ENCODE data around the gene DHRS7C. TPM values are rescaled to one million over a fixed set of nuclear protein-coding genes. Genes with fewer than 3 reads are reported as not detected.
A peak's percentile ranks its signal among the peaks of the same experiment; 100 is the strongest.

Gene DHRS7C
- total RNA-seq, 1 experiment from 2014 or later, result not detected

DNA sequence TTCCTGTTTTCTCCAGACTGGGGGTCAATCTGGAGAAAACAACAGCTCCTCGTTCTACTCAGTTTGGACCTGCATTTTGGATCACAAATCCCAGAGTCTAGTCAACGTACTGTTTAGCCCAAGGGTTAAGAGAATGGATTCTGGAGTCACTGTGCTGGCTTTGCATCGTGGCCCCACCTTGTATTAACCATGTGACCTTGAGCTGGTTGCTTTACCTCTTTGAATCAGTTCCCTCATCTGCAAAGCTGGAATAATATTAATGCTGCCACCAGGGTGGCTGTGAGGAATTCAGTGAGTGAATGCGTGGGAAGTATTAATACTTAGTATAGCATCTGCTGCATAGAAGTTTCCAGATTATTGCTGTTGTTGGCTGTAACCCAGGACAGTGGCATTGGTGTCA lies 11.3 kb upstream of the DHRS7C start:
- intact Hi-C loops (cut with micrococcal nuclease), result no loop called here
- BruUV-seq (replicated peaks), result TSS peak; percentile 52

DNA sequence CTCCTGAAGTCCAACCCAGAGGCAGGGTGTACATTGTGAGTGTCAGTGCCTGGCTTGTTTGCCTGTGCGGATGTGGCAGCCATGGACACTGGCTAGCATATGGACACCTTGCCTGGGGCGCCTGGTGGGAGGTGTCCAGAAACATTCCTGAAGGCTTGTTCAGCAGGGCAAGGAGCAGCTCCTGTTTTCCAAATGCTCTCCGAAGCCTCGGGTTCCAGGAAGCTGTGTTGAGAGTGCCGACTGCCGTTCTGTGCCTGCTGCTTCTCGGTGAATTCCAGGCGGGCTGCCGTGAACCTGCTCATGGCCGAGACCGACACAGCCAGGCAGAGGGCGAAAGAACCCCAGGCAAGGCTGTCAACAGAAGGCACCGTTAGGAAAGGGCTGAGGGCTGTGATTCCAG lies 10.9 kb upstream of the DHRS7C start:
- Mint-ChIP-seq H3K4me3 (ENCODE audit: unreplicated experiment) (peak overlapping the region; percentile 49), H3K27me3 (ENCODE audit: insufficient read depth, unreplicated experiment) (no peaks in the 10 kb centered on the region), H3K4me1 (ENCODE audit: insufficient read depth, unreplicated experiment) (no peaks in the 10 kb centered on the region), H3K27ac (ENCODE audit: low read depth, unreplicated experiment) (peak overlapping the region; percentile 85), H3K36me3 (ENCODE audit: insufficient read depth, unreplicated experiment) (no peaks in the 10 kb centered on the region), H3K9me3 (ENCODE audit: unreplicated experiment) (peaks cover 8% of the 10 kb centered on the region)
- TF ChIP-seq, protein P1, sequence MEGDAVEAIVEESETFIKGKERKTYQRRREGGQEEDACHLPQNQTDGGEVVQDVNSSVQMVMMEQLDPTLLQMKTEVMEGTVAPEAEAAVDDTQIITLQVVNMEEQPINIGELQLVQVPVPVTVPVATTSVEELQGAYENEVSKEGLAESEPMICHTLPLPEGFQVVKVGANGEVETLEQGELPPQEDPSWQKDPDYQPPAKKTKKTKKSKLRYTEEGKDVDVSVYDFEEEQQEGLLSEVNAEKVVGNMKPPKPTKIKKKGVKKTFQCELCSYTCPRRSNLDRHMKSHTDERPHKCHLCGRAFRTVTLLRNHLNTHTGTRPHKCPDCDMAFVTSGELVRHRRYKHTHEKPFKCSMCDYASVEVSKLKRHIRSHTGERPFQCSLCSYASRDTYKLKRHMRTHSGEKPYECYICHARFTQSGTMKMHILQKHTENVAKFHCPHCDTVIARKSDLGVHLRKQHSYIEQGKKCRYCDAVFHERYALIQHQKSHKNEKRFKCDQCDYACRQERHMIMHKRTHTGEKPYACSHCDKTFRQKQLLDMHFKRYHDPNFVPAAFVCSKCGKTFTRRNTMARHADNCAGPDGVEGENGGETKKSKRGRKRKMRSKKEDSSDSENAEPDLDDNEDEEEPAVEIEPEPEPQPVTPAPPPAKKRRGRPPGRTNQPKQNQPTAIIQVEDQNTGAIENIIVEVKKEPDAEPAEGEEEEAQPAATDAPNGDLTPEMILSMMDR (IDR thresholded peaks at IDR 0.05; ENCODE audit: unreplicated experiment), result no peak
- BruUV-seq (replicated peaks), result no TSS peak
- peak; percentile 86 for DNase-seq (ENCODE audit: unreplicated experiment)
- intact Hi-C loops (cut with micrococcal nuclease), result no loop called here
- ChIA-PET CTCF (interaction anchor here (0.8 to 1.5 kb wide), 7 partner anchors 10 to 532 kb away, joined by 3 to 5 read pairs (median 3); partner anchors contain the start of genes DHRS7C and GLP2R), POLR2A (interaction anchor here (0.8 to 1.2 kb wide), 4 partner anchors 9 to 82 kb away, joined by 3 to 5 read pairs (median 4); no protein-coding TSS in a partner anchor)

More for the DNA sequence above, 11.3 kb upstream of the DHRS7C start:
- POLR2A ChIA-PET, result interaction anchor here (0.8 to 1.2 kb wide), 4 partner anchors 8 to 83 kb away, joined by 3 to 5 read pairs (median 4); no protein-coding TSS in a partner anchor
- Mint-ChIP-seq H3K27ac (ENCODE audit: low read depth, unreplicated experiment) (peak overlapping the region; percentile 85), H3K4me1 (ENCODE audit: insufficient read depth, unreplicated experiment) (no peaks in the 10 kb centered on the region), H3K27me3 (ENCODE audit: insufficient read depth, unreplicated experiment) (no peaks in the 10 kb centered on the region), H3K36me3 (ENCODE audit: insufficient read depth, unreplicated experiment) (no peaks in the 10 kb centered on the region), H3K4me3 (ENCODE audit: unreplicated experiment) (peak overlapping the region; percentile 49), H3K9me3 (ENCODE audit: unreplicated experiment) (peaks cover 8% of the 10 kb centered on the region)
- no peak for DNase-seq (ENCODE audit: unreplicated experiment)
- TF ChIP-seq, protein P1 (IDR thresholded peaks at IDR 0.05; ENCODE audit: unreplicated experiment), result no peak
- CTCF ChIA-PET, result interaction anchor here (0.8 to 1.5 kb wide), 7 partner anchors 10 to 531 kb away, joined by 3 to 5 read pairs (median 3); partner anchors contain the start of genes DHRS7C and GLP2R

DNA sequence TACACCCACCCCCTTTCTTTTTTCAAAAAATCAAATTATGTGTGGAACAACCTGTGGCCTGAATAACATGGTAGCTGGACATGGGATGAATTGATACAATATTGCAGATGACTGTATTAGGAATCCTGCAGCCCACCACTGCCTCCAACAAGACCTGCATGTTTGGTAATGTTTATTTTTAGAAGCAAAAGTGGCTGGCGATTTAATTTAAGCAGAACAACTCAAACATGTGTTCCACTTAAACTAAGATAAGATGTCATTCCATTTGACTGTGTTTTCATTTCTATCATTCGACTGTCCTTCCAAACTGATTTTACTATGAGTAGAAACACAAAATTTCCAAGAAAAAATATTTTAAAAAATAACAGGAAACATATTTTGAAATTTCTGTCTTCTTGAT lies 10.1 kb upstream of the DHRS7C start:
- TF ChIP-seq, protein P1 (IDR thresholded peaks at IDR 0.05; ENCODE audit: unreplicated experiment), result no peak
- H3K4me1 Mint-ChIP-seq (ENCODE audit: insufficient read depth, unreplicated experiment), result no peaks in the 10 kb centered on the region
- CTCF ChIA-PET, result interaction anchor here (1.3 to 1.5 kb wide), 2 partner anchors 10 to 14 kb away, joined by 3 to 5 read pairs; partner anchors contain the start of gene DHRS7C
- peaks cover 8% of the 10 kb centered on the region for H3K9me3 Mint-ChIP-seq (ENCODE audit: unreplicated experiment)
- no peaks in the 10 kb centered on the region for H3K27me3 Mint-ChIP-seq (ENCODE audit: insufficient read depth, unreplicated experiment)
- peak overlapping the region; percentile 85 for H3K27ac Mint-ChIP-seq (ENCODE audit: low read depth, unreplicated experiment)
- no peaks in the 10 kb centered on the region for H3K36me3 Mint-ChIP-seq (ENCODE audit: insufficient read depth, unreplicated experiment)
- H3K4me3 Mint-ChIP-seq (ENCODE audit: unreplicated experiment), result no peak overlapping the region
- POLR2A ChIA-PET, result interaction anchor here (1.1 to 1.2 kb wide), 2 partner anchors 9 to 82 kb away, joined by 3 to 5 read pairs; no protein-coding TSS in a partner anchor
- no peak for DNase-seq (ENCODE audit: unreplicated experiment)
- BruUV-seq (replicated peaks), result no TSS peak
- intact Hi-C loops (cut with micrococcal nuclease), result no loop called here

GRCh38 chr17:9798724-9799123 lies 7.3 kb upstream of the DHRS7C start:
- no TSS peak for BruUV-seq (replicated peaks)
- no peak overlapping the region for H3K4me3 Mint-ChIP-seq (ENCODE audit: unreplicated experiment)
- H3K27me3 Mint-ChIP-seq (ENCODE audit: insufficient read depth, unreplicated experiment), result no peaks in the 10 kb centered on the region
- no peaks in the 10 kb centered on the region for H3K4me1 Mint-ChIP-seq (ENCODE audit: insufficient read depth, unreplicated experiment)
- ChIA-PET CTCF (interaction anchor here (1.9 kb wide), 1 partner anchor 8 kb away, joined by 4 read pairs; the partner anchor contains the start of gene DHRS7C), POLR2A (no interaction called here)
- H3K27ac Mint-ChIP-seq (ENCODE audit: low read depth, unreplicated experiment), result no peak overlapping the region
- TF ChIP-seq, protein P1 (IDR thresholded peaks at IDR 0.05; ENCODE audit: unreplicated experiment), result no peak
- no peaks in the 10 kb centered on the region for H3K36me3 Mint-ChIP-seq (ENCODE audit: insufficient read depth, unreplicated experiment)
- intact Hi-C loops (cut with micrococcal nuclease), result no loop called here
- no peak for DNase-seq (ENCODE audit: unreplicated experiment)
- H3K9me3 Mint-ChIP-seq (ENCODE audit: unreplicated experiment), result no peaks in the 10 kb centered on the region
